ENCODE measurements around the gene SEC62. TPM values are rescaled to one million over a fixed set of nuclear protein-coding genes. Genes with fewer than 3 reads are reported as not detected.

SEC62 gene
- polyA plus RNA-seq, 1 donor from 2014 or later: 41.9 TPM

GRCh38 chr3:169964176-169964575, 2.4 kb upstream of the SEC62 start:
- no peaks in the 10 kb centered on the region for H3K9me2 ChIP-seq (ENCODE audit: insufficient read depth, low read length)
- no peaks in the 10 kb centered on the region for H3K9me3 ChIP-seq (ENCODE audit: low read length)
- no peak overlapping the region for H3K4me3 ChIP-seq (ENCODE audit: low read length)
- TF ChIP-seq POLR2AphosphoS5 (IDR thresholded peaks at IDR 0.05): no peak
- TF ChIP-seq CTCF (IDR thresholded peaks at IDR 0.05; ENCODE audit: poor library complexity, severe bottlenecking): no peak
- TF ChIP-seq MXI1 (conservative IDR thresholded peaks at IDR 0.05; ENCODE audit: poor library complexity, severe bottlenecking): no peak
- TF ChIP-seq REST (IDR thresholded peaks at IDR 0.05; ENCODE audit: borderline replicate concordance): no peak
- no peak for TF ChIP-seq EZH2 (IDR thresholded peaks at IDR 0.05; ENCODE audit: borderline replicate concordance, insufficient read depth, low read length, poor library complexity, severe bottlenecking)
- no peak for TF ChIP-seq SMC3 (conservative IDR thresholded peaks at IDR 0.05; ENCODE audit: poor library complexity)
- no peak for TF ChIP-seq RAD21 (conservative IDR thresholded peaks at IDR 0.05)
- no peak for TF ChIP-seq EP300 (conservative IDR thresholded peaks at IDR 0.05; ENCODE audit: poor library complexity, severe bottlenecking)
- no peak for TF ChIP-seq TAF1 (IDR thresholded peaks at IDR 0.05; ENCODE audit: low read depth)
- no peak overlapping the region for H3K4me2 ChIP-seq (ENCODE audit: low read length)
- H3K9ac ChIP-seq (ENCODE audit: low read length): no peak overlapping the region
- H3K27me3 ChIP-seq (ENCODE audit: insufficient read depth, low read depth, low read length): no peaks in the 10 kb centered on the region
- no peak overlapping the region for H3K27ac ChIP-seq (ENCODE audit: low read length)
- no peak overlapping the region for H2AFZ ChIP-seq (ENCODE audit: low read depth, low read length)
- no peaks in the 10 kb centered on the region for H3K36me3 ChIP-seq (ENCODE audit: insufficient read depth, low read length)
- peaks cover 22% of the 10 kb centered on the region for H3K79me2 ChIP-seq (replicated peaks; ENCODE audit: insufficient read depth, low read length)
- H3F3A ChIP-seq (ENCODE audit: insufficient read depth, low read length, poor library complexity, severe bottlenecking): peaks cover 7% of the 10 kb centered on the region
- no peaks in the 10 kb centered on the region for H4K20me1 ChIP-seq (ENCODE audit: insufficient read depth)

GRCh38 chr3:169965562-169966427, 812 bp upstream of the SEC62 start:
- Histone ChIP-seq H3F3A (ENCODE audit: insufficient read depth, low read length, poor library complexity, severe bottlenecking) (peaks cover 7% of the 10 kb centered on the region), H3K4me2 (ENCODE audit: low read length) (peak overlapping the region; percentile 68), H3K4me3 (ENCODE audit: low read length) (peak overlapping the region; percentile 88), H4K20me1 (ENCODE audit: insufficient read depth) (no peaks in the 10 kb centered on the region), H2AFZ (ENCODE audit: low read depth, low read length) (peak overlapping the region; percentile 77), H3K9me3 (ENCODE audit: low read length) (no peaks in the 10 kb centered on the region), H3K27ac (ENCODE audit: low read length) (peak overlapping the region; percentile 91), H3K36me3 (ENCODE audit: insufficient read depth, low read length) (no peaks in the 10 kb centered on the region), H3K9ac (ENCODE audit: low read length) (peak overlapping the region; percentile 95), H3K27me3 (ENCODE audit: insufficient read depth, low read depth, low read length) (no peaks in the 10 kb centered on the region), H3K9me2 (ENCODE audit: insufficient read depth, low read length) (no peaks in the 10 kb centered on the region), H3K79me2 (replicated peaks; ENCODE audit: insufficient read depth, low read length) (peaks cover 39% of the 10 kb centered on the region)
- TF ChIP-seq EP300 (conservative IDR thresholded peaks at IDR 0.05; ENCODE audit: poor library complexity, severe bottlenecking): peak; percentile 38
- TF ChIP-seq RAD21 (conservative IDR thresholded peaks at IDR 0.05): no peak

All from neural cell (in vitro differentiated cells).